ENCODE data around the gene CLEC4E. TPM values are rescaled to one million over a fixed set of nuclear protein-coding genes. Genes with fewer than 3 reads are reported as not detected.
"Not testable (repeated sequence)": the region's sequence is repeated elsewhere in the genome, so short reads cannot be mapped to it uniquely, and the experiment has no call there.

Gene CLEC4E
- total RNA-seq, 2 donors from 2014 or later = not detected

- DNase-seq (ENCODE audit: low spot score) = no peak
These were observed 22.7 kb downstream of the CLEC4E start for GRCh38 chr12:8517971-8518370.

GRCh38 chr12:8513256-8513655 lies 27.4 kb downstream of the CLEC4E start, which contains the start of gene CLEC4D:
CLEC4D (plus strand) TSS chr12:8513503; CDS start chr12:8513733, 230 bp downstream.
- Mint-ChIP-seq H3K27me3 (peaks cover 18 to 36% of the 10 kb centered on the region in 2 donors), H3K4me1 (ENCODE audit: low read depth in 2 of 2) (no peaks in the 10 kb centered on the region), H3K9me3 (no peaks in the 10 kb centered on the region), H3K4me3 (no peak within 1 kb of the TSS), H3K27ac (no peak within 1 kb of the TSS), H3K36me3 (no peaks in the 10 kb centered on the region)
- ATAC-seq (no peak), DNase-seq (ENCODE audit: low spot score) (no peak)

More at GRCh38 chr12:8517971-8518370, 22.7 kb downstream of the CLEC4E start:
- no peaks in the 10 kb centered on the region for H3K36me3 Mint-ChIP-seq
- peaks cover 24 to 39% of the 10 kb centered on the region in 2 donors for H3K27me3 Mint-ChIP-seq
- no peaks in the 10 kb centered on the region for H3K9me3 Mint-ChIP-seq
- no peak overlapping the region for H3K4me3 Mint-ChIP-seq
- no peak overlapping the region for H3K27ac Mint-ChIP-seq
- no peak for ATAC-seq
- H3K4me1 Mint-ChIP-seq (ENCODE audit: low read depth in 2 of 2) = no peaks in the 10 kb centered on the region

GRCh38 chr12:8508910-8509841 lies 31.5 kb downstream of the CLEC4E start:
- Mint-ChIP-seq H3K27ac (no peak overlapping the region), H3K4me3 (no peak overlapping the region), H3K4me1 (ENCODE audit: low read depth in 2 of 2) (no peaks in the 10 kb centered on the region), H3K9me3 (no peaks in the 10 kb centered on the region), H3K27me3 (peaks cover 29 to 53% of the 10 kb centered on the region in 2 donors), H3K36me3 (no peaks in the 10 kb centered on the region)
- DNase-seq (ENCODE audit: low spot score) = no peak
- peak; percentile 32 to 46 for ATAC-seq

- Mint-ChIP-seq H3K4me3 (no peak overlapping the region), H3K27me3 (peaks cover 24 to 45% of the 10 kb centered on the region in 2 donors), H3K4me1 (ENCODE audit: low read depth in 2 of 2) (no peaks in the 10 kb centered on the region), H3K27ac (no peak overlapping the region), H3K36me3 (no peaks in the 10 kb centered on the region), H3K9me3 (no peaks in the 10 kb centered on the region)
- ATAC-seq (no peak), DNase-seq (ENCODE audit: low spot score) (no peak)
These were observed 32.5 kb downstream of the CLEC4E start for GRCh38 chr12:8508223-8508622.

- peaks cover 21 to 41% of the 10 kb centered on the region in 2 donors for H3K27me3 Mint-ChIP-seq
- H3K9me3 Mint-ChIP-seq = no peaks in the 10 kb centered on the region
- H3K36me3 Mint-ChIP-seq = no peaks in the 10 kb centered on the region
- no peak overlapping the region for H3K27ac Mint-ChIP-seq
- H3K4me1 Mint-ChIP-seq (ENCODE audit: low read depth in 2 of 2) = no peaks in the 10 kb centered on the region
- no peak overlapping the region for H3K4me3 Mint-ChIP-seq
- DNase-seq (ENCODE audit: low spot score) = no peak
- ATAC-seq = no peak
These were observed 33.1 kb downstream of the CLEC4E start for GRCh38 chr12:8507596-8507995.

- peaks cover 20 to 35% of the 10 kb centered on the region in 2 donors for H3K27me3 Mint-ChIP-seq
- no peak for DNase-seq (ENCODE audit: low spot score)
- no peak overlapping the region for H3K4me3 Mint-ChIP-seq
- no peak overlapping the region for H3K27ac Mint-ChIP-seq
- no peaks in the 10 kb centered on the region for H3K36me3 Mint-ChIP-seq
- H3K9me3 Mint-ChIP-seq = no peaks in the 10 kb centered on the region
- peaks cover 4 to 6% of the 10 kb centered on the region in 2 donors for H3K4me1 Mint-ChIP-seq (ENCODE audit: low read depth in 2 of 2)
- no peak for ATAC-seq
These were observed 36.4 kb downstream of the CLEC4E start for GRCh38 chr12:8504351-8504750.

- H3K27me3 Mint-ChIP-seq = peaks cover 14 to 36% of the 10 kb centered on the region in 2 donors
- ATAC-seq = no peak
These were observed 39.0 kb downstream of the CLEC4E start for GRCh38 chr12:8501720-8502119.

GRCh38 chr12:8499616-8500015 lies 41.1 kb downstream of the CLEC4E start:
- H3K27ac Mint-ChIP-seq = no peak overlapping the region
- peaks cover 17 to 20% of the 10 kb centered on the region in 2 donors for H3K27me3 Mint-ChIP-seq
- H3K4me3 Mint-ChIP-seq = no peak overlapping the region
- H3K4me1 Mint-ChIP-seq (ENCODE audit: low read depth in 2 of 2) = peaks cover 4 to 6% of the 10 kb centered on the region in 2 donors
- DNase-seq (ENCODE audit: low spot score) (no peak), ATAC-seq (no peak)
- H3K9me3 Mint-ChIP-seq = no peaks in the 10 kb centered on the region
- no peaks in the 10 kb centered on the region for H3K36me3 Mint-ChIP-seq

More at GRCh38 chr12:8501720-8502119, 39.0 kb downstream of the CLEC4E start:
- no peak overlapping the region for H3K4me3 Mint-ChIP-seq
- H3K27ac Mint-ChIP-seq = no peak overlapping the region
- DNase-seq (ENCODE audit: low spot score) = no peak
- peaks cover 4 to 6% of the 10 kb centered on the region in 2 donors for H3K4me1 Mint-ChIP-seq (ENCODE audit: low read depth in 2 of 2)
- H3K36me3 Mint-ChIP-seq = no peaks in the 10 kb centered on the region
- H3K9me3 Mint-ChIP-seq = no peaks in the 10 kb centered on the region

GRCh38 chr12:8496074-8496473 lies 44.6 kb downstream of the CLEC4E start:
- ATAC-seq; H3K4me3 Mint-ChIP-seq; H3K27ac Mint-ChIP-seq; H3K36me3 Mint-ChIP-seq; H3K9me3 Mint-ChIP-seq; DNase-seq (ENCODE audit: low spot score): not testable (repeated sequence)
- Mint-ChIP-seq H3K27me3 (peaks cover 17 to 20% of the 10 kb centered on the region in 2 donors), H3K4me1 (ENCODE audit: low read depth in 2 of 2) (peaks cover 21 to 22% of the 10 kb centered on the region in 2 donors)

- DNase-seq (ENCODE audit: low spot score); H3K36me3 Mint-ChIP-seq; H3K27ac Mint-ChIP-seq; ATAC-seq; H3K9me3 Mint-ChIP-seq; H3K4me3 Mint-ChIP-seq: not testable (repeated sequence)
- Mint-ChIP-seq H3K4me1 (ENCODE audit: low read depth in 2 of 2) (peaks cover 21 to 22% of the 10 kb centered on the region in 2 donors), H3K27me3 (peaks cover 17 to 20% of the 10 kb centered on the region in 2 donors)
These were observed 45.0 kb downstream of the CLEC4E start for GRCh38 chr12:8495671-8496070.

GRCh38 chr12:8493084-8493483 lies 47.6 kb downstream of the CLEC4E start:
- ATAC-seq = peak; percentile 93 to 96
- no peaks in the 10 kb centered on the region for H3K9me3 Mint-ChIP-seq
- no peaks in the 10 kb centered on the region for H3K36me3 Mint-ChIP-seq
- peak; percentile 64 for DNase-seq (ENCODE audit: low spot score)
- H3K27ac Mint-ChIP-seq = peak overlapping the region; percentile 50 to 88
- peak overlapping the region; percentile 41 for H3K4me3 Mint-ChIP-seq
- peaks cover 21 to 22% of the 10 kb centered on the region in 2 donors for H3K4me1 Mint-ChIP-seq (ENCODE audit: low read depth in 2 of 2)
- peaks cover 20 to 27% of the 10 kb centered on the region in 2 donors for H3K27me3 Mint-ChIP-seq

GRCh38 chr12:8491646-8492530 lies 48.8 kb downstream of the CLEC4E start:
- peaks cover 21 to 22% of the 10 kb centered on the region in 2 donors for H3K4me1 Mint-ChIP-seq (ENCODE audit: low read depth in 2 of 2)
- H3K27me3 Mint-ChIP-seq = peaks cover 20 to 29% of the 10 kb centered on the region in 2 donors

More at GRCh38 chr12:8491646-8492530, 48.8 kb downstream of the CLEC4E start:
- Mint-ChIP-seq H3K36me3 (no peaks in the 10 kb centered on the region), H3K9me3 (no peaks in the 10 kb centered on the region), H3K27ac (peak overlapping the region; percentile 50 to 88), H3K4me3 (peak overlapping the region; percentile 41)
- peak in 1 of 2 donors; percentile 56 for ATAC-seq
- no peak for DNase-seq (ENCODE audit: low spot score)
